Common myeloid progenitor, CD34-positive (primary cell): ENCODE measurements around the gene LZTFL1.

ENCODE experiments used
- CTCF ChIA-PET: fragments of 350-600 bp; sonication (Branson Sonifier 250); formaldehyde crosslinking; loops from one replicate; lab custom pipeline; 2021; ENCODE audit warnings: antibody characterized with exemption; lab: Charles Lee
- POLR2A ChIA-PET: fragments of 350-600 bp; sonication (Branson Sonifier 250); formaldehyde crosslinking; loops from one replicate; lab custom pipeline; 2021; ENCODE audit warnings: antibody characterized with exemption; lab: Charles Lee
- DNase-seq, 3 donors: peaks; one replicate each; pipeline versions ENCODE4 v3.0.0 to v3.0.0-alpha.2; 2013
- H3K27ac ChIP-seq, 2 experiments: 1 replicate in 1 of 2; 2 replicates in 1 of 2; pipeline ENCODE4 v1.7.0; 2013; ENCODE audit warnings: inconsistent platforms in 2 of 2, low read length in 2 of 2, mild to moderate bottlenecking in 2 of 2, low read depth in 1 of 2, moderate library complexity in 1 of 2; ENCODE audit not compliant: severe bottlenecking in 2 of 2, insufficient read depth in 1 of 2, poor library complexity in 1 of 2
- H3K27me3 ChIP-seq, 5 experiments: replicated peaks in 2 of 5; 1 replicate in 3 of 5; 2 replicates in 2 of 5; pipeline versions ENCODE4 v1.6.1 to v1.7.0; 2013; ENCODE audit warnings: low read length in 4 of 5, mild to moderate bottlenecking in 2 of 5, moderate library complexity in 2 of 5, inconsistent platforms in 1 of 5; ENCODE audit not compliant: insufficient read depth in 5 of 5, control insufficient read depth in 4 of 5
- H3K36me3 ChIP-seq, 4 experiments: 1 replicate in 2 of 4; 2 replicates in 2 of 4; pipeline versions ENCODE4 v1.6.1 to v1.7.0; 2013; ENCODE audit warnings: low read length in 3 of 4, control low read depth in 1 of 4, mild to moderate bottlenecking in 1 of 4; ENCODE audit not compliant: control insufficient read depth in 4 of 4, insufficient read depth in 4 of 4
- H3K4me1 ChIP-seq, 4 experiments: 1 replicate in 3 of 4; 2 replicates in 1 of 4; pipeline versions ENCODE4 v1.6.1 to v1.7.1; 2013; ENCODE audit warnings: low read length in 3 of 4, mild to moderate bottlenecking in 3 of 4, control low read depth in 1 of 4, inconsistent platforms in 1 of 4, moderate library complexity in 1 of 4; ENCODE audit not compliant: control insufficient read depth in 4 of 4, insufficient read depth in 4 of 4; ENCODE audit errors: control extremely low read depth in 1 of 4
- H3K4me3 ChIP-seq, 7 experiments: 1 replicate in 4 of 7; 2 replicates in 3 of 7; pipeline versions ENCODE4 v1.5.1 to v1.7.0; 2013; ENCODE audit warnings: mild to moderate bottlenecking in 7 of 7, low read length in 6 of 7, moderate library complexity in 6 of 7, inconsistent platforms in 2 of 7, low read depth in 2 of 7, control low read depth in 1 of 7; ENCODE audit not compliant: insufficient read depth in 4 of 7, control insufficient read depth in 1 of 7; ENCODE audit errors: extremely low read depth in 1 of 7
- H3K9me3 ChIP-seq, 5 experiments: 1 replicate in 4 of 5; 2 replicates in 1 of 5; pipeline versions ENCODE4 v1.6.1 to v1.7.1; 2013; ENCODE audit warnings: low read length in 4 of 5, mild to moderate bottlenecking in 2 of 5, inconsistent platforms in 1 of 5, low read depth in 1 of 5, moderate library complexity in 1 of 5; ENCODE audit not compliant: control insufficient read depth in 4 of 5, insufficient read depth in 2 of 5; ENCODE audit errors: control extremely low read depth in 1 of 5
- WGBS: methylation state at CpG from one replicate; pipeline ENCODE4 v1.1.5; 2013; ENCODE audit not compliant: insufficient coverage; 5-methylcytosine and 5-hydroxymethylcytosine counted together

The LZTFL1 gene

DNA sequence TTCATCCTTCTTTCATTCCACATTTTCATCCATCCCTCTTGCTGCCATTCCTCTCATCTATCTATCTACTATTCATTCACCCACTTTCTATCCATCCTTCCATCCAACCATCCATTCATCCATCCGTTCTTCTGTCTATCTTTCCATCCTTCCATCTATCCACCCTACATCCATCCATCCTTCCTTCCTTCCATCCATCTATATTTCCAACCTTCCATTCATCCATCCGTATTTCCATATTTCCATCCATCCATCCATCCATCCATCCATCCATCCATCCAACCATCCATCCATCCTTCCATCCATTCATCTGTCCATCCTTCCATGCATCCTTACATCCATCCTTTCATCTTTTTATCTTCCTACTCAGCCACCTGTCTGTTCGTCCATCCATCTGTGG is 59.5 kb downstream of the LZTFL1 start:
- no peaks in the 10 kb centered on the region for H3K4me1 ChIP-seq
- DNase-seq: no peak
- H3K9me3 ChIP-seq: peaks cover 0 to 4% (median 1%) of the 10 kb centered on the region in 5 experiments
- 96% methylated on average over 3 of the region's 3 CpGs for WGBS
- H3K36me3 ChIP-seq: no peaks in the 10 kb centered on the region
- POLR2A ChIA-PET: no interaction called here
- no peak overlapping the region for H3K4me3 ChIP-seq
- CTCF ChIA-PET: interaction anchor here (1.5 kb wide), 1 partner anchor 21 kb away, joined by 4 read pairs; no protein-coding TSS in a partner anchor
- no peak overlapping the region for H3K27ac ChIP-seq
- peaks cover 0 to 6% (median 0%) of the 10 kb centered on the region in 5 experiments for H3K27me3 ChIP-seq

DNA sequence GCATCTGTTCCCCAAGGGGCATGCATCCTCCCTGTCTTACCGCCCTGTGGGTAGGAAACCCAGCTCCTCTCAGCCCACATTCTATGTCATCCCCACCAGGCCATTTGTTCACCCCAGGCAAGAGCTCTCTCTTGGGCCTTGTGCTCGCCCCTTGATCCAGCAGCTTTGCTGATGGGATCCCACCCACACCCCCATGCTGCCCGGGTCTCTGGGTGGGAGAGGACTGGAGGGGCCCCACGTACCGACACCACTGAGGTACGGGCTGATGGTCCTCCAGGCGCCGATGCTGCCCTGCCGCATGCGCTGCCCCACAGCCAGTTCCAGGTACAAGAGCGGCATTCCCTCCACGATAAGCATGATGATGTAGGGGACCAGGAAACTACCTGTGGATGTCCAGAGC is 60.1 kb downstream of the LZTFL1 start:
- 98% methylated on average over 12 of the region's 12 CpGs for WGBS
- Histone ChIP-seq H3K4me1 (no peaks in the 10 kb centered on the region), H3K27ac (no peak overlapping the region), H3K4me3 (no peak overlapping the region), H3K27me3 (peaks cover 0 to 3% (median 0%) of the 10 kb centered on the region in 5 experiments), H3K36me3 (no peaks in the 10 kb centered on the region), H3K9me3 (peaks cover 0 to 4% (median 1%) of the 10 kb centered on the region in 5 experiments)
- no peak for DNase-seq
- ChIA-PET CTCF (interaction anchor here (1.5 kb wide), 1 partner anchor 21 kb away, joined by 4 read pairs; no protein-coding TSS in a partner anchor), POLR2A (no interaction called here)

GRCh38 chr3:45781271-45781670 is 60.6 kb downstream of the LZTFL1 start:
- H3K36me3 ChIP-seq: no peaks in the 10 kb centered on the region
- WGBS: 100% methylated on average over 3 of the region's 5 CpGs
- ChIA-PET CTCF (interaction anchor here (0.6 to 1.5 kb wide), 2 partner anchors 20 to 80 kb away, joined by 4 read pairs; no protein-coding TSS in a partner anchor), POLR2A (interaction anchor here (0.7 kb wide), 1 partner anchor 74 kb away, joined by 4 read pairs; no protein-coding TSS in a partner anchor)
- no peak overlapping the region for H3K27ac ChIP-seq
- peaks cover 0 to 4% (median 1%) of the 10 kb centered on the region in 5 experiments for H3K9me3 ChIP-seq
- no peaks in the 10 kb centered on the region for H3K4me1 ChIP-seq
- H3K4me3 ChIP-seq: no peak overlapping the region
- peaks cover 0 to 3% (median 0%) of the 10 kb centered on the region in 5 experiments for H3K27me3 ChIP-seq
- DNase-seq: no peak

DNA sequence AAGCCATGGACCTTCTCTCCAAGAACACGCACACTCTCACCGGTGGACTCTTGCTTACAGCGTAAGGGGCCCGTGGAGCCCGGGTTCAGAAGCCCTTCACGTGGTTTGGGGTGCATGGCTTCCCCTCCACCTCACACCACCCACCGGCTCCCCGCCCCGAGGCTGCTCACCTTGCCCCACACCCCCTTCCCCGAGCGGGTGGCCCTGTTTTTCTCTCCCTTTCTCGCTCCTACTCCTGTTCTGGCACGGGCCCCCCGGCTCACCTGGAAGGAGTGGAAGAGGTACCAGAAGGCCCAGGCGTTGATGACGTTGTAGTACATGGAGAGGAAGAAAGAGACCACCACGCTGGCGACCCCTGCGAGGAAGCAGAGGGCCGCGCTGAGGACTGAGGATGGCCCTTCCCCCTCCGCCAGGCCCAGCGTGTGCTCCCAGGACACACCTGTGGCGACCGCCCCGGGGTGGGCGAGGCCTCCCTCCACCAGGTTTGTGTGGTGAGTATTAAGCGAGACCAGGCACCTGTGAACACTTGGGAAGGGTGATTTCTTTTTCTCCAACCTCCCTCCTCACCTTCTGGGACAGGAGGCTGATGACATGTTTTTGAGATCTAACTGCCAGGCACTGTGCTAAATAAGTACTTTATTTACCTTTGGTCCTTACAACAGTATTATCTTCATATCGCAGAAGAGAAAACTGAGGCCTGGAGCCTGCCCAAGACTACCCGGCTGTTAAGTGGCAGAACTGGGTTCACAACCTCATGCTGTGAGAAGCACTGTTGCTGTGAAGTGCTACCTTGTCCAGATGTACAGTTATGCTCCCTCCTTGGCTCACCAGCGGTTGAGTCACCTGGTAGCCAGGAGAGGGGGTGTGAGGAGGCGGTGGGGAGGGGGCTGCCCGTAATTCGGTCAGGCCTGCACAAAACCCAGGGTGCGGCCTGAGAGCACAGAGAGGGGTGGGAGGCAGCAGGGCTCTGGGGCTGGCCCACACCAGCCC is 61.9 kb downstream of the LZTFL1 start:
- no peak overlapping the region for H3K4me3 ChIP-seq
- CTCF ChIA-PET: no interaction called here
- no peak for DNase-seq
- H3K27me3 ChIP-seq: peaks cover 0 to 2% (median 0%) of the 10 kb centered on the region in 5 experiments
- WGBS: 94% methylated on average over 11 of the region's 35 CpGs
- H3K36me3 ChIP-seq: no peaks in the 10 kb centered on the region
- H3K9me3 ChIP-seq: peaks cover 0 to 4% (median 1%) of the 10 kb centered on the region in 5 experiments
- no peak overlapping the region for H3K27ac ChIP-seq
- H3K4me1 ChIP-seq: no peaks in the 10 kb centered on the region
- POLR2A ChIA-PET: no interaction called here

DNA sequence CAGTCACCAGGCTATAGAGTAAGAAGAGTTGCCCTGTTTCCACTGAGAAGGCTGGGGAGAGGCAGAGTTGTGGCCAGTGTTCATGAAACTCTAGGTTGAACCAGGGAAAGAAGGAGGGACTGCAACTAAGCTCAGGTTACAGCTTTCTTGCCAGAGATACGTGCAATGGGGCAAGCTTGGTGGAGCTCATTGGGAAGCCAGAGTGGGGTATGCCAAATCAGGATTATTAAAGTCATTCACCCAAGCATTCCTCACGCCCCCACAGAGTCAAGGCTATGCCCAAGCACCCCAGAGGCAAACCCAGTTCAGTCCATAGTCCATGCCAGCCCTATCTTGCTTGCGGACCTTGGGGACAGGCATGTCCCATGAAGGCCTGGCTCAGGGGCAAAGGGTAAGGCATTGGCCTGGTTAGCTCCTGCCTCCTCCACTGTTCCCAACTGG is 63.1 kb downstream of the LZTFL1 start:
- DNase-seq: no peak
- Histone ChIP-seq H3K4me1 (no peaks in the 10 kb centered on the region), H3K9me3 (no peaks in the 10 kb centered on the region), H3K4me3 (no peak overlapping the region), H3K27ac (no peak overlapping the region), H3K36me3 (no peaks in the 10 kb centered on the region), H3K27me3 (peaks cover 0 to 3% (median 0%) of the 10 kb centered on the region in 5 experiments)
- CTCF ChIA-PET: no interaction called here
- 100% methylated on average over 1 of the region's 3 CpGs for WGBS
- POLR2A ChIA-PET: no interaction called here

DNA sequence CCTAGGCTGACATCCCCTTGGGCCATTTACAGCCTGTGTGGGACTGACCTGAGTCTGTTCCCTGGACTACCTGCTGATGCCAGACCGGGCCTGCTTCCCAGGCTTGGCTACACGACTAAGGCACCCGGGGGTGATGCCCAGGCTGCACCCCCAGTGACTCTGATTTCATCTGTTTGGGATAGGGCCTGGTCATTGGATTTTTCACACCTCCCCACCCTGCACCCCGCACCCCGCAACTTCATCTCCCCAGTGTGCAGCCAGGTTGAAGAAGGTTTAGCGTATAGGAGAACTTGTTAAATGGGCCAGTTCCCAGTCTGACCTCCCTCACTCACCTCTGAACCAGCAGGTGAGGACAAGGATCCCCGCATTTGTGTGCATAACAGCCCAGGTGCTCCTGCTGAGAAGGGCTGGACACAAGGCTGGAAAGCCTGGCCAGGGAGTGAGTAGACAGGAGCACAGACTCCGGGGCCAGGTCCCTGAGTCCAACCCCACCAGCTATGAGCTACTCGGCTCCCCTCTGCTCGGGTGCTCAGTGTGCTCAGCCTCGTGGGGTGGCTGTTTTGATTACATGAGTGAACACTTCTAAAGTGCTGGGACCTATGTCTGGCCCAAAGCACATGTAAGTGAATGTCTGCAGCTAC is 64.1 kb downstream of the LZTFL1 start:
- Histone ChIP-seq H3K27me3 (peaks cover 0 to 3% (median 0%) of the 10 kb centered on the region in 5 experiments), H3K9me3 (no peaks in the 10 kb centered on the region), H3K4me1 (no peaks in the 10 kb centered on the region), H3K4me3 (no peak overlapping the region), H3K27ac (no peak overlapping the region), H3K36me3 (no peaks in the 10 kb centered on the region)
- 97% methylated on average over 8 of the region's 11 CpGs for WGBS
- no peak for DNase-seq
- POLR2A ChIA-PET: no interaction called here
- CTCF ChIA-PET: interaction anchor here (1.1 to 4.8 kb wide), 2 partner anchors 16 to 28 kb away, joined by 3 to 28 read pairs; no protein-coding TSS in a partner anchor
